HepG2 (cell line): ENCODE data around the gene AP2A2. TPM values are rescaled to one million over a fixed set of nuclear protein-coding genes. Genes with fewer than 3 reads are reported as not detected.
A peak's percentile ranks its signal among the peaks of the same experiment; 100 is the strongest.

Experiments
- ATAC-seq: fragments of 200-7000 bp; cut with Tn5 transposase; 3 replicates; pipeline ENCODE4 v1.9.1; 2020; ENCODE audit warnings: mild to moderate bottlenecking, moderate library complexity
- Bru-seq: library from RNA; stranded (reverse); fragments of 400-500 nt; gene quantifications from one replicate; lab custom pipeline; 2021; lab: Mats Ljungman, UMichigan
- BruChase-seq, 2 experiments: library from RNA; stranded (reverse); fragments of 400-500 nt; gene quantifications; one replicate each; lab custom pipeline; 2021; lab: Mats Ljungman, UMichigan
- BruUV-seq: library from RNA; stranded (reverse); fragments of 400-500 nt; replicated peaks from 2 replicates; lab custom pipeline; 2021; lab: Mats Ljungman, UMichigan
- CTCF ChIA-PET: fragments of 300-600 bp; formaldehyde crosslinking; extraction: SDS; loops from one replicate; lab custom pipeline; 2021; ENCODE audit warnings: low total read pairs, inconsistent platforms, low intra/inter-chr PET ratio; lab: Yijun Ruan, JAX
- POLR2A ChIA-PET: fragments of 350-600 bp; sonication (Branson Sonifier 250); formaldehyde crosslinking; loops from one replicate; lab custom pipeline; 2020; ENCODE audit warnings: antibody characterized with exemption, inconsistent platforms; lab: Yijun Ruan, JAX
- DNase-seq: peaks from one replicate; pipeline ENCODE4 v3.0.0-alpha.2; 2015; ENCODE audit warnings: low spot score
- FAIRE-seq: peaks from 3 replicates; lab custom pipeline; 2011; peaks lifted over from hg19 to GRCh38; lab: Jason Lieb, UNC
- H2AFZ ChIP-seq: one replicate; pipeline ENCODE4 v1.6.1; 2011; ENCODE audit warnings: low read length, inconsistent platforms
- H3K27ac ChIP-seq: fragments of 300-600 bp; 3 replicates; pipeline ENCODE4 v1.8.0; 2011; ENCODE audit warnings: mixed run types, mild to moderate bottlenecking, mixed read lengths, low read length, inconsistent platforms; ENCODE audit not compliant: insufficient read depth; ENCODE audit errors: extremely low read length
- H3K27me3 ChIP-seq, 2 experiments: fragments of 200-600 bp in 1 of 2; 2 replicates in 1 of 2; 3 replicates in 1 of 2; pipeline versions ENCODE4 v1.6.0 to v1.8.0; 2011; ENCODE audit warnings: low read length in 2 of 2, mild to moderate bottlenecking in 2 of 2, moderate library complexity in 2 of 2, inconsistent platforms in 1 of 2; ENCODE audit not compliant: insufficient read depth in 2 of 2, control insufficient read depth in 1 of 2
- H3K36me3 ChIP-seq, 2 experiments: fragments of 200-600 bp in 1 of 2; replicated peaks in 1 of 2; 2 replicates in 1 of 2; 3 replicates in 1 of 2; pipeline versions ENCODE4 v1.5.1 to v1.8.0; 2011; ENCODE audit warnings: low read length in 2 of 2, inconsistent platforms in 1 of 2; ENCODE audit not compliant: insufficient read depth in 2 of 2, control insufficient read depth in 1 of 2
- H3K4me1 ChIP-seq: 2 replicates; pipeline ENCODE4 v1.5.1; 2012; ENCODE audit warnings: low read length, inconsistent platforms; ENCODE audit not compliant: insufficient read depth
- H3K4me2 ChIP-seq: 2 replicates; pipeline ENCODE4 v1.6.0; 2011; ENCODE audit warnings: low read depth, low read length, inconsistent platforms
- H3K4me3 ChIP-seq, 3 experiments: fragments of 200-600 bp in 1 of 3; sonication (generic), shearing (Covaris generic) in 1 of 3; replicated peaks in 1 of 3; 2 replicates each; pipeline ENCODE4 v1.5.1; 2011 to 2016; ENCODE audit warnings: low read length in 3 of 3, inconsistent platforms in 2 of 3, low read depth in 2 of 3, mild to moderate bottlenecking in 2 of 3, control low read depth in 1 of 3, mixed read lengths in 1 of 3; ENCODE audit not compliant: insufficient read depth in 1 of 3
- H3K79me2 ChIP-seq: one replicate; pipeline ENCODE4 v1.6.1; 2011; ENCODE audit warnings: low read length, inconsistent platforms; ENCODE audit not compliant: insufficient read depth
- H3K9ac ChIP-seq: 2 replicates; pipeline ENCODE4 v1.6.0; 2011; ENCODE audit warnings: mild to moderate bottlenecking, low read depth, low read length, inconsistent platforms; ENCODE audit not compliant: insufficient read depth
- H3K9me3 ChIP-seq: 2 replicates; pipeline ENCODE4 v1.5.1; 2012; ENCODE audit warnings: mild to moderate bottlenecking, low read length
- H4K20me1 ChIP-seq: 2 replicates; pipeline ENCODE4 v1.6.0; 2011; ENCODE audit warnings: inconsistent platforms, mild to moderate bottlenecking, low read length, moderate library complexity; ENCODE audit not compliant: insufficient read depth
- KDM6A ChIP-seq: IDR thresholded peaks from 2 replicates; pipeline ENCODE4 v1.6.1; 2016; ENCODE audit warnings: low read depth
- MBD4 ChIP-seq: IDR thresholded peaks from 2 replicates; pipeline ENCODE4 v1.6.1; 2012; ENCODE audit warnings: low read length, inconsistent platforms, borderline replicate concordance
- MEIS2 ChIP-seq: sonication (generic); formaldehyde crosslinking; IDR thresholded peaks from 2 replicates; pipeline ENCODE4 v1.9.0; 2021; ENCODE audit warnings: mild to moderate bottlenecking, missing genetic modification reagents
- SMARCE1 ChIP-seq: fragments of 450-650 bp; IDR thresholded peaks from 2 replicates; pipeline ENCODE4 v1.6.1; 2017; ENCODE audit warnings: borderline replicate concordance
- SRSF4 ChIP-seq: fragments of 200-400 bp; formaldehyde crosslinking; IDR thresholded peaks from one replicate; pipeline ENCODE4 v1.6.1; 2018; ENCODE audit warnings: mild to moderate bottlenecking, low read depth, low read length, moderate library complexity; ENCODE audit not compliant: poor library complexity, severe bottlenecking
- SRSF9 ChIP-seq: fragments of 200-400 bp; formaldehyde crosslinking; IDR thresholded peaks from 2 replicates; pipeline ENCODE4 v1.6.1; 2018; ENCODE audit warnings: borderline replicate concordance, mild to moderate bottlenecking, low read depth, low read length; ENCODE audit not compliant: insufficient read depth, poor library complexity, severe bottlenecking
- THAP11 ChIP-seq: IDR thresholded peaks from 2 replicates; pipeline ENCODE4 v1.6.1; 2016; ENCODE audit warnings: missing biosample characterization, missing genetic modification reagents
- ZFP36L2 ChIP-seq: sonication (generic); formaldehyde crosslinking; IDR thresholded peaks from 2 replicates; pipeline ENCODE4 v1.4.0; 2020; ENCODE audit warnings: missing genetic modification reagents
- ZNF136 ChIP-seq: sonication (generic); formaldehyde crosslinking; IDR thresholded peaks from 2 replicates; pipeline ENCODE4 v1.8.1; 2022; ENCODE audit warnings: low read depth, mild to moderate bottlenecking, moderate library complexity, missing genetic modification reagents
- WGBS: methylation state at CpG from one replicate; pipeline ENCODE4 v1.1.6; 2017; ENCODE audit warnings: low lambda C conversion rate; 5-methylcytosine and 5-hydroxymethylcytosine counted together
- in situ Hi-C: cut with HindIII; loops from 2 replicates; pipeline ENCODE4 v1.10.0; 2017; ENCODE audit warnings: low pct_unique_long_range_greater_than_20kb; ENCODE audit not compliant: extremely low pct_ligation_motif_present
- intact Hi-C: fragments of 100-400 bp; cut with micrococcal nuclease; formaldehyde crosslinking; loops from one replicate; pipeline ENCODE4 v1.10.0; 2022; ENCODE audit not compliant: unreplicated experiment
- long read RNA-seq, 2 experiments: library from RNA in 1 of 2; library from polyadenylated mRNA in 1 of 2; stranded (forward) in 1 of 2; unstranded in 1 of 2; transcript quantifications; one replicate each; pipeline ENCODE4 v2.0.0, GENCODE V29; 2019 to 2022
- polyA minus RNA-seq, 3 experiments: library from RNA; depleted of rRNA, polyadenylated mRNA; stranded (reverse); fragments of >200 nt; gene quantifications; 2 replicates each; pipeline ENCODE4 v1.2.3, GENCODE V29; 2011; ENCODE audit warnings: low replicate concordance in 1 of 3
- polyA plus RNA-seq, 8 experiments: library from polyadenylated mRNA; depleted of rRNA in 3 of 8; stranded (reverse) in 7 of 8; unstranded in 1 of 8; fragments of >200 nt; fragmentation: Illumina TruSeq in 4 of 8; extraction: Trizol in 4 of 8; gene quantifications; 2 replicates each; pipeline versions ENCODE4 v1.2.1 to v1.2.3, GENCODE V29; 2011 to 2016; ENCODE audit warnings: low read depth in 4 of 8, missing spikeins in 1 of 8, mixed read lengths in 1 of 8; ENCODE audit not compliant: insufficient read depth in 1 of 8
- total RNA-seq, 5 experiments: library from RNA; depleted of rRNA; stranded (reverse); fragments of >200 nt; fragmentation: Illumina TruSeq; extraction: Trizol; gene quantifications; 2 replicates each; pipeline ENCODE4 v1.2.3, GENCODE V29; 2016; ENCODE audit warnings: low read depth in 1 of 5
- TF ChIP-seq, protein P1 (sequence below), 2 experiments: IDR thresholded peaks; 2 replicates each; pipeline ENCODE4 v1.6.1; 2011 to 2012; ENCODE audit warnings: low read length in 2 of 2, borderline replicate concordance in 1 of 2, low read depth in 1 of 2, mild to moderate bottlenecking in 1 of 2, moderate library complexity in 1 of 2
- TF ChIP-seq, protein P2 (sequence below): sonication (generic); formaldehyde crosslinking; IDR thresholded peaks from 2 replicates; pipeline ENCODE4 v1.4.0; 2020; ENCODE audit warnings: missing genetic modification reagents, mild to moderate bottlenecking, borderline replicate concordance

Gene AP2A2
- total RNA-seq (2016; rRNA removed; fragmentation: Illumina TruSeq; extraction: Trizol) (25.7 and 25.9 TPM in 2 replicates), polyA plus RNA-seq (2011; rRNA removed) (74.5 and 75.7 TPM in 2 replicates), polyA minus RNA-seq (2011; rRNA and poly(A)+ RNA removed; ENCODE audit: low replicate concordance) (90.1 and 145 TPM in 2 replicates), Bru-seq, nascent RNA (percentile 69 among the genes with signal in this experiment), BruChase-seq, experiment 1, labeled RNA remaining after a 6-hour chase (percentile 86 among the genes with signal in this experiment), BruChase-seq, experiment 2, labeled RNA remaining after a 2-hour chase (percentile 81 among the genes with signal in this experiment)
- total RNA-seq (2016; cell fraction: cytosol; rRNA removed; fragmentation: Illumina TruSeq; extraction: Trizol; ENCODE audit: low read depth): 22.1 and 25.6 TPM in 2 replicates
- total RNA-seq (2016; cell fraction: insoluble cytoplasmic fraction; rRNA removed; fragmentation: Illumina TruSeq; extraction: Trizol): 21.5 and 27.6 TPM in 2 replicates
- 26.2 and 26.6 TPM in 2 replicates for total RNA-seq (2016; cell fraction: membrane; rRNA removed; fragmentation: Illumina TruSeq; extraction: Trizol)
- total RNA-seq (2016; cell fraction: nucleus; rRNA removed; fragmentation: Illumina TruSeq; extraction: Trizol): 26.6 and 31.5 TPM in 2 replicates
- 39.6 and 44.6 TPM in 2 replicates for polyA plus RNA-seq (2011; cell fraction: cytosol; rRNA removed)
- polyA plus RNA-seq (2011; cell fraction: nucleus; rRNA removed): 182 and 223 TPM in 2 replicates
- polyA plus RNA-seq (2012): 56.1 and 60.7 TPM in 2 replicates
- 7.3 and 8.2 TPM in 2 replicates for polyA plus RNA-seq (2016; cell fraction: cytosol; fragmentation: Illumina TruSeq; extraction: Trizol; ENCODE audit: low read depth)
- 31.3 and 36.3 TPM in 2 replicates for polyA plus RNA-seq (2016; cell fraction: insoluble cytoplasmic fraction; fragmentation: Illumina TruSeq; extraction: Trizol; ENCODE audit: low read depth)
- 16.2 and 21.0 TPM in 2 replicates for polyA plus RNA-seq (2016; cell fraction: membrane; fragmentation: Illumina TruSeq; extraction: Trizol; ENCODE audit: low read depth)
- 75.2 and 92.2 TPM in 2 replicates for polyA plus RNA-seq (2016; cell fraction: nucleus; fragmentation: Illumina TruSeq; extraction: Trizol; ENCODE audit: insufficient read depth, low read depth)
- polyA minus RNA-seq (2011; cell fraction: cytosol; rRNA and poly(A)+ RNA removed): 78.0 and 102 TPM in 2 replicates
- polyA minus RNA-seq (2011; cell fraction: nucleus; rRNA and poly(A)+ RNA removed): 65.8 and 74.2 TPM in 2 replicates
- long read RNA-seq, experiment 1, partial matches to known transcripts: 6 of 6 reads
- long read RNA-seq, experiment 1, other reads (novel, unspliced or antisense): 0 of 6 reads
- long read RNA-seq, experiment 2, partial matches to known transcripts: 55 of 150 reads
- long read RNA-seq, experiment 2, other reads (novel, unspliced or antisense): 94 of 150 reads

DNA sequence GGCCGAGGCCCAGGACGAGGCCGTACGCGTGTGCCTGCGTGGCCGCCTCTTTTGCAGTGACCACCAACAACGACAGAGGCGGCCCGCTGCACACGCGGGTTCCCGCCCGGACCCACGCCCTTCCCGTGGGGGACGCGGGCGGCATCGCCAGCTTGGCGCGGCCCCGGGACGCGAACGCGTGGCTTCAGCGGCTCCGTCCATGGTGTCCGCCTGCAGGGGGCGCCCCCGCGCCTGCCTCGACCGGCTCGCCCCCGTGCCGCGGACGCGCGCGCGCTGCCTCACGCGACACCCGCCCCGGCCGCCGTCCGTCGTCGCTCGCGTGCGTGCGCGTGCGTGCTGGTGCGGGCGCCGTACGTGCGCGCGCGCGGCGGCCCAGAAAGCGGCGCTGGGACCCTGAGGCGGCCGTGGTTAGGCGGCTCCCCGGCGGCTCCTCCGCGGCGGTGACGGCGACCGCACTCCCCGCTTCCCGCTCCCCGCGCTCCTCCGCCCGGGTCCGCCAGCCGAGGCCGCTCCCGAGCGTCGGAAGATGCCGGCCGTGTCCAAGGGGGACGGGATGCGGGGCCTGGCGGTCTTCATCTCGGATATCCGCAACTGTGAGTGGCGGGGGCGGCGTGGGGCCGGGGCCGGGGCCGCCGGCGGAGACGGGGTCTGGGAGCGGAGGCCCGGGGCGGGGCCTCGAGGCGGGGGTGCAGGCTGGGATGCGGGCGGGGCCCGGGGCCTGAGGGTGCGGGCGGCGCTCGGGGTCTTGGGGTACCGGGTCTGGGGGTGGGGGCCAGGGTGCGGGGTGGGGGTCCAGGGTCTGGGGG, at the start of gene AP2A2:
TSS of gene AP2A2 (plus strand) at position 375 of the 806 bp plus-strand sequence. CDS start at position 527, 152 bp downstream.
- POLR2A ChIA-PET: interaction anchor here (1.1 to 4.9 kb wide), 5 partner anchors 8 to 27 kb away, joined by 3 to 37 read pairs (median 5); partner anchors contain the start of gene CHID1
- peaks cover 83% of the 10 kb centered on the region for H3K4me1 ChIP-seq
- peak within 1 kb of the TSS; percentile 78 for H3K9ac ChIP-seq
- peaks cover 42% of the 10 kb centered on the region for H3K79me2 ChIP-seq
- H3K4me3 ChIP-seq: peak within 1 kb of the TSS; percentile 75 to 84 (median 79)
- CTCF ChIA-PET: no interaction called here
- WGBS: 10% methylated on average over 7 of the region's 124 CpGs
- peaks cover 3 to 4% of the 10 kb centered on the region in 2 experiments; a peak in 4 of 5 replicates for H3K36me3 ChIP-seq
- in situ Hi-C loops: no loop called here
- H2AFZ ChIP-seq: peak within 1 kb of the TSS; percentile 58
- DNase-seq: peak; percentile 58
- H3K27me3 ChIP-seq: no peaks in the 10 kb centered on the region; a peak in 1 of 5 replicates
- intact Hi-C loops: loop anchor here (2.0 kb wide), 1 partner anchor 27 kb away; no protein-coding TSS in a partner anchor
- H4K20me1 ChIP-seq: peaks cover 17% of the 10 kb centered on the region
- peak within 1 kb of the TSS; percentile 71 for H3K27ac ChIP-seq
- FAIRE-seq: no peak
- no peaks in the 10 kb centered on the region for H3K9me3 ChIP-seq
- peak within 1 kb of the TSS; percentile 88 for H3K4me2 ChIP-seq
- ATAC-seq: peak; percentile 11
- BruUV-seq: no TSS peak
- TF ChIP-seq MEIS2 (CRISPR knock-in tag) (no peak), KDM6A (CRISPR knock-in tag) (no peak), MBD4 (no peak), SMARCE1 (no peak; the same call in 1 of the 2 replicates), SRSF9 (no peak), THAP11 (CRISPR knock-in tag) (peak; percentile 67), ZNF136 (no peak), SRSF4 (no peak), ZFP36L2 (CRISPR knock-in tag) (no peak)
- TF ChIP-seq, protein P1, sequence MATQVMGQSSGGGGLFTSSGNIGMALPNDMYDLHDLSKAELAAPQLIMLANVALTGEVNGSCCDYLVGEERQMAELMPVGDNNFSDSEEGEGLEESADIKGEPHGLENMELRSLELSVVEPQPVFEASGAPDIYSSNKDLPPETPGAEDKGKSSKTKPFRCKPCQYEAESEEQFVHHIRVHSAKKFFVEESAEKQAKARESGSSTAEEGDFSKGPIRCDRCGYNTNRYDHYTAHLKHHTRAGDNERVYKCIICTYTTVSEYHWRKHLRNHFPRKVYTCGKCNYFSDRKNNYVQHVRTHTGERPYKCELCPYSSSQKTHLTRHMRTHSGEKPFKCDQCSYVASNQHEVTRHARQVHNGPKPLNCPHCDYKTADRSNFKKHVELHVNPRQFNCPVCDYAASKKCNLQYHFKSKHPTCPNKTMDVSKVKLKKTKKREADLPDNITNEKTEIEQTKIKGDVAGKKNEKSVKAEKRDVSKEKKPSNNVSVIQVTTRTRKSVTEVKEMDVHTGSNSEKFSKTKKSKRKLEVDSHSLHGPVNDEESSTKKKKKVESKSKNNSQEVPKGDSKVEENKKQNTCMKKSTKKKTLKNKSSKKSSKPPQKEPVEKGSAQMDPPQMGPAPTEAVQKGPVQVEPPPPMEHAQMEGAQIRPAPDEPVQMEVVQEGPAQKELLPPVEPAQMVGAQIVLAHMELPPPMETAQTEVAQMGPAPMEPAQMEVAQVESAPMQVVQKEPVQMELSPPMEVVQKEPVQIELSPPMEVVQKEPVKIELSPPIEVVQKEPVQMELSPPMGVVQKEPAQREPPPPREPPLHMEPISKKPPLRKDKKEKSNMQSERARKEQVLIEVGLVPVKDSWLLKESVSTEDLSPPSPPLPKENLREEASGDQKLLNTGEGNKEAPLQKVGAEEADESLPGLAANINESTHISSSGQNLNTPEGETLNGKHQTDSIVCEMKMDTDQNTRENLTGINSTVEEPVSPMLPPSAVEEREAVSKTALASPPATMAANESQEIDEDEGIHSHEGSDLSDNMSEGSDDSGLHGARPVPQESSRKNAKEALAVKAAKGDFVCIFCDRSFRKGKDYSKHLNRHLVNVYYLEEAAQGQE (IDR thresholded peaks at IDR 0.05; ENCODE audit: borderline replicate concordance in 1 of 2, low read depth in 1 of 2, low read length in 2 of 2): no peak
- TF ChIP-seq, protein P2, sequence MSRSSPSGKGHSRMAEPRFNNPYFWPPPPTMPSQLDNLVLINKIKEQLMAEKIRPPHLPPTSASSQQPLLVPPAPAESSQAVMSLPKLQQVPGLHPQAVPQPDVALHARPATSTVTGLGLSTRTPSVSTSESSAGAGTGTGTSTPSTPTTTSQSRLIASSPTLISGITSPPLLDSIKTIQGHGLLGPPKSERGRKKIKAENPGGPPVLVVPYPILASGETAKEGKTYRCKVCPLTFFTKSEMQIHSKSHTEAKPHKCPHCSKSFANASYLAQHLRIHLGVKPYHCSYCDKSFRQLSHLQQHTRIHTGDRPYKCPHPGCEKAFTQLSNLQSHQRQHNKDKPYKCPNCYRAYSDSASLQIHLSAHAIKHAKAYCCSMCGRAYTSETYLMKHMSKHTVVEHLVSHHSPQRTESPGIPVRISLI (CRISPR knock-in tag): peak; percentile 20; the same call in 1 of the 2 replicates
